ENCODE data around the gene LHX6.

Gene LHX6

DNA sequence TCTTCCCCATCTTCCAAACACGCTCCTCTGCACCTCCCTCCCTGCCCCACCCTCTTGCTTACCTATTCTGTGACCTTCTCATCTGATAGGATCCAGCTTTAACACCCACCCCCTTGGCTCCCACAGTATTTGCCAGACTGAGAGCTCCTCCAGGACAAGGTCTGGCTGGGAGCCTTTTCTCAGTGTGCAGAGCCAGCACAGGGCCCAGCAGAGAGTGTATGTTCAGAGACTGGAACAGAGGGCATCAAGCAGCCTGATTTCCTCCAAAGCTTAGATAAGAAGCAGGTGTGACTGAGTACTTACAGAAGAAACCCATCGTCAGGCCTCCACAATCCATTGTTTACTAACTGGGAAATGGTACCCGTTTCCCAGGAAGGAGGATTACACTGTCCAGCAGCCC lies 26.6 kb downstream of the LHX6 start:
- peak; percentile 37 for DNase-seq (ENCODE audit: low read depth)
- TF ChIP-seq, protein P1, sequence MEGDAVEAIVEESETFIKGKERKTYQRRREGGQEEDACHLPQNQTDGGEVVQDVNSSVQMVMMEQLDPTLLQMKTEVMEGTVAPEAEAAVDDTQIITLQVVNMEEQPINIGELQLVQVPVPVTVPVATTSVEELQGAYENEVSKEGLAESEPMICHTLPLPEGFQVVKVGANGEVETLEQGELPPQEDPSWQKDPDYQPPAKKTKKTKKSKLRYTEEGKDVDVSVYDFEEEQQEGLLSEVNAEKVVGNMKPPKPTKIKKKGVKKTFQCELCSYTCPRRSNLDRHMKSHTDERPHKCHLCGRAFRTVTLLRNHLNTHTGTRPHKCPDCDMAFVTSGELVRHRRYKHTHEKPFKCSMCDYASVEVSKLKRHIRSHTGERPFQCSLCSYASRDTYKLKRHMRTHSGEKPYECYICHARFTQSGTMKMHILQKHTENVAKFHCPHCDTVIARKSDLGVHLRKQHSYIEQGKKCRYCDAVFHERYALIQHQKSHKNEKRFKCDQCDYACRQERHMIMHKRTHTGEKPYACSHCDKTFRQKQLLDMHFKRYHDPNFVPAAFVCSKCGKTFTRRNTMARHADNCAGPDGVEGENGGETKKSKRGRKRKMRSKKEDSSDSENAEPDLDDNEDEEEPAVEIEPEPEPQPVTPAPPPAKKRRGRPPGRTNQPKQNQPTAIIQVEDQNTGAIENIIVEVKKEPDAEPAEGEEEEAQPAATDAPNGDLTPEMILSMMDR (IDR thresholded peaks at IDR 0.05; ENCODE audit: control insufficient read depth, extremely low read depth, insufficient read depth), result no peak
- H3K4me3 ChIP-seq (ENCODE audit: low read depth, low read length), result no peak overlapping the region

DNA sequence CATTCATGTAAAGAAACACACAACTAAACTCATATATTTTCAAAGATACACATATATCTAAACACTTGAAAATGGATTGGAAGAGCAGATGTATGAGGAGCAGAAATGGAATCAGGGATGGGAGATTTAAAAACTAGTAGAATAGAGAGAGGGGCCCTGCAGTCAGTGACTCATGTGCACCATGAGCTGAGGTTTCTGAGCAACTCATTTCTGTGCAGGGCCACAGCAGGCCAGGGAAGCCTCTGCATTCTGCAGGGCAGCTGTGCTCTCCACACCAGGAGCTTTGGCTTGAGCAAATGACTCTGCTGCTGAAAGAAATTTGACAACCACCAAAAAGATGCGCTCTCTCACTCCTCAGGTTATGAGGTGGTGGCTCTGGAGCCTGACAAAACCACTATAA lies 27.1 kb downstream of the LHX6 start:
- DNase-seq (ENCODE audit: low read depth), result no peak
- no peak overlapping the region for H3K4me3 ChIP-seq (ENCODE audit: low read depth, low read length)
- TF ChIP-seq, protein P1 (IDR thresholded peaks at IDR 0.05; ENCODE audit: control insufficient read depth, extremely low read depth, insufficient read depth), result no peak

GRCh38 chr9:122200960-122201595 lies 27.7 kb downstream of the LHX6 start:
- TF ChIP-seq, protein P1 (IDR thresholded peaks at IDR 0.05; ENCODE audit: control insufficient read depth, extremely low read depth, insufficient read depth), result no peak
- H3K4me3 ChIP-seq (ENCODE audit: low read depth, low read length), result no peak overlapping the region
- no peak for DNase-seq (ENCODE audit: low read depth)

- DNase-seq (ENCODE audit: low read depth), result no peak
- H3K4me3 ChIP-seq (ENCODE audit: low read depth, low read length), result no peak overlapping the region
- TF ChIP-seq, protein P1 (IDR thresholded peaks at IDR 0.05; ENCODE audit: control insufficient read depth, extremely low read depth, insufficient read depth), result no peak
These were observed 30.9 kb downstream of the LHX6 start for GRCh38 chr9:122197882-122198281.

DNA sequence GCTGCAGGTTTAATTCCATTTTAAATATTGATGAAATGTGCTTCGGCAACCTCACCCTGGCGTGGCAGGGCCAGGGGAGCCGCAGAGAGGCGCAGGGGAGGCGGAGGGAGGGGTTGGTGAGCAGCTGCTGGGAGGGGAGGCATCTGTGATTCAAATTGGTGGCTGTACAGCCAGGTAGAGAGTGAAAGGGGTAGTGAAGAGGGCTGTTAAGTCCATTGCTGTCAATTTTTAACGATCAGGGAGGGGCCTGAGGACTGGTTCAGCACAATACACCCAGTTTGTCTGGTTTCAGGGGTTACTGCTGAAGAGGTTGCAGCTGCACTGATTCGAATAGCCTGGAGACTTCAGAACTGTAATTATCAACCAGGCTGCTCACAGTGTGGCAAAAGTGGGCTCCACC lies 31.3 kb downstream of the LHX6 start:
- TF ChIP-seq, protein P1 (IDR thresholded peaks at IDR 0.05; ENCODE audit: control insufficient read depth, extremely low read depth, insufficient read depth), result no peak
- no peak overlapping the region for H3K4me3 ChIP-seq (ENCODE audit: low read depth, low read length)
- no peak for DNase-seq (ENCODE audit: low read depth)

- H3K4me3 ChIP-seq (ENCODE audit: low read depth, low read length), result no peak overlapping the region
- no peak for DNase-seq (ENCODE audit: low read depth)
- TF ChIP-seq, protein P1 (IDR thresholded peaks at IDR 0.05; ENCODE audit: control insufficient read depth, extremely low read depth, insufficient read depth), result no peak
These were observed 32.9 kb downstream of the LHX6 start for GRCh38 chr9:122195875-122196274.

GRCh38 chr9:122193651-122194050 lies 35.1 kb downstream of the LHX6 start:
- TF ChIP-seq, protein P1 (IDR thresholded peaks at IDR 0.05; ENCODE audit: control insufficient read depth, extremely low read depth, insufficient read depth), result no peak
- DNase-seq (ENCODE audit: low read depth), result no peak
- no peak overlapping the region for H3K4me3 ChIP-seq (ENCODE audit: low read depth, low read length)
